GM12874 (cell line): ENCODE data around the gene CD164L2.

Source experiments
- TF ChIP-seq, protein P1 (sequence below): IDR thresholded peaks from 2 replicates; pipeline ENCODE4 v1.5.1; 2011; ENCODE audit warnings: low read depth, mild to moderate bottlenecking, control low read depth, low read length, moderate library complexity; ENCODE audit not compliant: insufficient read depth

The CD164L2 gene

DNA sequence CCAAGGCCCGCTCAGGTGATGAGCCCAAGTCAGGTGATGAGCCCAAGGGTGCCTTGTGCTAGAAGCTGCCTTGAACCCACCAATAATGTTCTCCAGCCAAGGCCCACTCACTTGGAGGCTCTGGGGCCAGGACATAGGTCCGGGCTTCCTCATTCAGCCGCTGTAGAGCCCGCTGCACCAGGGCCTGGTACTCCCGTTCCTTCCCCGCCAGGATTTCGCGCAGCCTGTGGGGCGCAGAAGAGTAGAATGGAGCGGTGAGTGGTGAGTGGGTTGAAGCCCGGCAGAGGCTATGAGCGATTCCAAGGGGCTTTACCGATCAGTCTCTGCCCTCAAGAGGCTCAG is 26.9 kb downstream of the CD164L2 start:
- TF ChIP-seq, protein P1, sequence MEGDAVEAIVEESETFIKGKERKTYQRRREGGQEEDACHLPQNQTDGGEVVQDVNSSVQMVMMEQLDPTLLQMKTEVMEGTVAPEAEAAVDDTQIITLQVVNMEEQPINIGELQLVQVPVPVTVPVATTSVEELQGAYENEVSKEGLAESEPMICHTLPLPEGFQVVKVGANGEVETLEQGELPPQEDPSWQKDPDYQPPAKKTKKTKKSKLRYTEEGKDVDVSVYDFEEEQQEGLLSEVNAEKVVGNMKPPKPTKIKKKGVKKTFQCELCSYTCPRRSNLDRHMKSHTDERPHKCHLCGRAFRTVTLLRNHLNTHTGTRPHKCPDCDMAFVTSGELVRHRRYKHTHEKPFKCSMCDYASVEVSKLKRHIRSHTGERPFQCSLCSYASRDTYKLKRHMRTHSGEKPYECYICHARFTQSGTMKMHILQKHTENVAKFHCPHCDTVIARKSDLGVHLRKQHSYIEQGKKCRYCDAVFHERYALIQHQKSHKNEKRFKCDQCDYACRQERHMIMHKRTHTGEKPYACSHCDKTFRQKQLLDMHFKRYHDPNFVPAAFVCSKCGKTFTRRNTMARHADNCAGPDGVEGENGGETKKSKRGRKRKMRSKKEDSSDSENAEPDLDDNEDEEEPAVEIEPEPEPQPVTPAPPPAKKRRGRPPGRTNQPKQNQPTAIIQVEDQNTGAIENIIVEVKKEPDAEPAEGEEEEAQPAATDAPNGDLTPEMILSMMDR = no peak

- TF ChIP-seq, protein P1 = no peak
Measured at GRCh38 chr1:27355683-27356082, 27.4 kb downstream of the CD164L2 start.

GRCh38 chr1:27353629-27354028 is 29.5 kb downstream of the CD164L2 start:
- TF ChIP-seq, protein P1 = no peak

GRCh38 chr1:27353166-27353565 is 30.0 kb downstream of the CD164L2 start:
- TF ChIP-seq, protein P1 = no peak

- TF ChIP-seq, protein P1 = no peak
Measured at GRCh38 chr1:27351541-27352107, 31.5 kb downstream of the CD164L2 start.

- TF ChIP-seq, protein P1 = no peak
Measured at GRCh38 chr1:27350663-27351540, 32.2 kb downstream of the CD164L2 start.

- TF ChIP-seq, protein P1 = no peak
Measured at GRCh38 chr1:27349784-27350662, 33.1 kb downstream of the CD164L2 start.
